ENCODE data around the gene FAM83B.

Gene FAM83B

GRCh38 chr6:54802775-54803634 lies 43.6 kb upstream of the FAM83B start:
- Histone ChIP-seq H3K36me3 (ENCODE audit: control insufficient read depth, insufficient read depth, low read length) (no peaks in the 10 kb centered on the region), H3K27me3 (replicated peaks; ENCODE audit: control insufficient read depth, insufficient read depth, low read length) (no peaks in the 10 kb centered on the region), H3K4me3 (replicated peaks; ENCODE audit: low read depth, low read length) (no peak overlapping the region)
- no peak for DNase-seq (ENCODE audit: extremely low read depth, insufficient read length)
- no peak for TF ChIP-seq CTCF (IDR thresholded peaks at IDR 0.05; ENCODE audit: insufficient read depth, low read length, poor library complexity, severe bottlenecking)

DNA sequence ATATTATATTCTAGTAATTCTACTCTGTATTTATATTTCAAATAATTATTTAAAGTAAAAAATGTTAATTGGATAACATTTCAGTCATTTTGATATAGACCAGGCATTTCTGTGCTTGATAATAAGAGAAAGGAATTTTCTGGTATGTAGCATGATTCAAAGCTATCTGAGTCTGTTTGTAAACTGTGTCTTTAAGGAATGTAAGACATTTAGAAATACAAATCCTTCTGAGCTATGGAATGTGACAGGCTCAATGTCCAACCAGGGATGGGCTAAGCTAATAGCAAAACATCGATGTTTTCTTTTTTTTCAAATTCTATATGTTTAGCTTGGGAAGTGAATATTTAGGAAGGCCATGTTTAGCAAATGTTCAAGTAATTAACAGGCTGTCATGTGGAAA lies 41.5 kb upstream of the FAM83B start:
- no peak for DNase-seq (ENCODE audit: extremely low read depth, insufficient read length)
- no peaks in the 10 kb centered on the region for H3K36me3 ChIP-seq (ENCODE audit: control insufficient read depth, insufficient read depth, low read length)
- H3K27me3 ChIP-seq (replicated peaks; ENCODE audit: control insufficient read depth, insufficient read depth, low read length), result no peaks in the 10 kb centered on the region
- TF ChIP-seq CTCF (IDR thresholded peaks at IDR 0.05; ENCODE audit: insufficient read depth, low read length, poor library complexity, severe bottlenecking), result no peak
- no peak overlapping the region for H3K4me3 ChIP-seq (replicated peaks; ENCODE audit: low read depth, low read length)

DNA sequence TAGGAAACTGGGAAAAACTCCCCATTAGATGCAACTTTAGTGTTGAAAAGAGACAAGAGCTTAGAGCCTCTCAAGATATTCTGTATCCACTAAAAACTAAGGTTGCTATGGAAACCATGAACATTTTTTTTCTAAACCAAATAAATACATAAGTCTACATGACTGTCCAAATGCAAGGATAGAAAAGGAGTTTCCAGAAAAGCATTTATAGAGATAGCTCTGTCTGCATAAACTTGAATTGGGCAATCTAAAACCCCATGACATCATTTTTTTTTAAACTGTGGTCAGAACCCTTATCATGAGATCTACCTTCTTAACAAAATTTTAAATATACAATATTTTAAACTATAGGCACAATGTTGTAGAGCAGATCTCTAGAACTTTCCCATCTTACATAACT lies 36.4 kb upstream of the FAM83B start:
- DNase-seq (ENCODE audit: extremely low read depth, insufficient read length), result no peak
- Histone ChIP-seq H3K36me3 (ENCODE audit: control insufficient read depth, insufficient read depth, low read length) (no peaks in the 10 kb centered on the region), H3K4me3 (replicated peaks; ENCODE audit: low read depth, low read length) (no peak overlapping the region), H3K27me3 (replicated peaks; ENCODE audit: control insufficient read depth, insufficient read depth, low read length) (no peaks in the 10 kb centered on the region)
- no peak for TF ChIP-seq CTCF (IDR thresholded peaks at IDR 0.05; ENCODE audit: insufficient read depth, low read length, poor library complexity, severe bottlenecking)

- no peak for TF ChIP-seq CTCF (IDR thresholded peaks at IDR 0.05; ENCODE audit: insufficient read depth, low read length, poor library complexity, severe bottlenecking)
- no peaks in the 10 kb centered on the region for H3K36me3 ChIP-seq (ENCODE audit: control insufficient read depth, insufficient read depth, low read length)
- DNase-seq (ENCODE audit: extremely low read depth, insufficient read length), result no peak
- no peaks in the 10 kb centered on the region for H3K27me3 ChIP-seq (replicated peaks; ENCODE audit: control insufficient read depth, insufficient read depth, low read length)
- no peak overlapping the region for H3K4me3 ChIP-seq (replicated peaks; ENCODE audit: low read depth, low read length)
These were observed 32.7 kb upstream of the FAM83B start for GRCh38 chr6:54813892-54814291.

- no peak for DNase-seq (ENCODE audit: extremely low read depth, insufficient read length)
- no peak for TF ChIP-seq CTCF (IDR thresholded peaks at IDR 0.05; ENCODE audit: insufficient read depth, low read length, poor library complexity, severe bottlenecking)
- H3K27me3 ChIP-seq (replicated peaks; ENCODE audit: control insufficient read depth, insufficient read depth, low read length), result no peaks in the 10 kb centered on the region
- H3K36me3 ChIP-seq (ENCODE audit: control insufficient read depth, insufficient read depth, low read length), result no peaks in the 10 kb centered on the region
- H3K4me3 ChIP-seq (replicated peaks; ENCODE audit: low read depth, low read length), result no peak overlapping the region
These were observed 29.3 kb upstream of the FAM83B start for GRCh38 chr6:54817236-54817635.
